Neural progenitor cell (in vitro differentiated cells): ENCODE measurements around the gene GLCCI1.
"Not testable (repeated sequence)": the region's sequence is repeated elsewhere in the genome, so short reads cannot be mapped to it uniquely, and the experiment has no call there.

Experiments
- CTCF ChIP-seq: fragments of 200-600 bp; sonication (generic); IDR thresholded peaks from 2 replicates; pipeline ENCODE4 v1.5.1; 2017; ENCODE audit warnings: antibody characterized with exemption, mild to moderate bottlenecking
- EZH2 ChIP-seq: fragments of 200-600 bp; sonication (generic); IDR thresholded peaks from 2 replicates; pipeline ENCODE4 v1.6.1; 2017; ENCODE audit warnings: antibody characterized with exemption, mild to moderate bottlenecking, moderate library complexity

- TF ChIP-seq CTCF, EZH2: not testable (repeated sequence)
These were observed 132.7 kb downstream of the GLCCI1 start for GRCh38 chr7:8101292-8101691.
